8988T (cell line): ENCODE data around the gene SLC20A1.
"Not testable (repeated sequence)": the region's sequence is repeated elsewhere in the genome, so short reads cannot be mapped to it uniquely, and the experiment has no call there.

ENCODE experiments used
- DNase-seq: peaks from one replicate; pipeline ENCODE4 v3.0.0; 2011

SLC20A1 gene

DNA sequence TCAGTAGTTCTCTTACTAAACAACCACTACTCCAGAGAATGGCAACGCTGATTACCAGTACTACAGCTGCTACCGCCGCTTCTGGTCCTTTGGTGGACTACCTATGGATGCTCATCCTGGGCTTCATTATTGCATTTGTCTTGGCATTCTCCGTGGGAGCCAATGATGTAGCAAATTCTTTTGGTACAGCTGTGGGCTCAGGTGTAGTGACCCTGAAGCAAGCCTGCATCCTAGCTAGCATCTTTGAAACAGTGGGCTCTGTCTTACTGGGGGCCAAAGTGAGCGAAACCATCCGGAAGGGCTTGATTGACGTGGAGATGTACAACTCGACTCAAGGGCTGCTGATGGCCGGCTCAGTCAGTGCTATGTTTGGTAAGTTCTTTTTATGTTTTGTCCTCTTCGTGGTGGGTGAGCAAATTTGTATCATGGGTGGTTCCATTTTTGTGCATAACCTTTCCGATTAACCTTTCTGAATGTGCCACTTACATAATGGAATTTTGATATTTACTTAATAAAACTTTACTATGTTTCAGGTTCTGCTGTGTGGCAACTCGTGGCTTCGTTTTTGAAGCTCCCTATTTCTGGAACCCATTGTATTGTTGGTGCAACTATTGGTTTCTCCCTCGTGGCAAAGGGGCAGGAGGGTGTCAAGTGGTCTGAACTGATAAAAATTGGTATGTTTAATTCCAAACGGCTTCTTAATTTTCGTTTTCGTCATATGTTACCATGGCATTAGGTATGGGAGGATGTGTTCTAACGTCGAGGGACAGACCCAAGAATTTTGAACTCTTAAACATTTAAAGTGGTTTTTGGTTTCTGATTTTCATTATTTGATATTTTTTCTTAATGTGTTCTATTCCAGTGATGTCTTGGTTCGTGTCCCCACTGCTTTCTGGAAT lies 1.3 kb downstream of the SLC20A1 start:
- no peak for DNase-seq

- no peak for DNase-seq
Measured at GRCh38 chr2:112648081-112648480, 2.3 kb downstream of the SLC20A1 start.

GRCh38 chr2:112656679-112657078 lies 10.9 kb downstream of the SLC20A1 start:
- no peak for DNase-seq

DNA sequence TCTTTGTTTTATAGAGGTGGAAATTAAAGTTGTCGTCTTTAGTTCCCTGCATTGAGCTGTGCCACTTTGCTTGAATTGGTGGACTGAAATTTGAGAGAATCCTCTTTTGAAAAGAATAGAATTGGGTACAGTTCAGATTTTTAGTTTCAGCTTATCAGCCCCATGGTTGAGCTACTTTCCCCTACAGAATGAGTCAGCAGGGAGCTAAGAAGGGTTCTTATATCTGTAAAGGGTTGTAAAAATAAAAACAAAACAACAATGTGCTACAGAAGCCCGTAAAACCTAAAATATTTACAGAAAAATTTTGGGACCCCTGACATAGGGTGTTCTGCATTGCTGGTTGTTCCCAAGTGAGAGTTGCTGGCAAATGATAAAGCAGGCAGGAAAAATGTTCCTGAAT lies 12.6 kb downstream of the SLC20A1 start:
- no peak for DNase-seq

- DNase-seq, result no peak
Measured at GRCh38 chr2:112658839-112659667, 13.3 kb downstream of the SLC20A1 start.

GRCh38 chr2:112660138-112660537 lies 14.4 kb downstream of the SLC20A1 start:
- DNase-seq, result no peak

GRCh38 chr2:112661656-112662305 lies 16.0 kb downstream of the SLC20A1 start:
- DNase-seq, result no peak

DNA sequence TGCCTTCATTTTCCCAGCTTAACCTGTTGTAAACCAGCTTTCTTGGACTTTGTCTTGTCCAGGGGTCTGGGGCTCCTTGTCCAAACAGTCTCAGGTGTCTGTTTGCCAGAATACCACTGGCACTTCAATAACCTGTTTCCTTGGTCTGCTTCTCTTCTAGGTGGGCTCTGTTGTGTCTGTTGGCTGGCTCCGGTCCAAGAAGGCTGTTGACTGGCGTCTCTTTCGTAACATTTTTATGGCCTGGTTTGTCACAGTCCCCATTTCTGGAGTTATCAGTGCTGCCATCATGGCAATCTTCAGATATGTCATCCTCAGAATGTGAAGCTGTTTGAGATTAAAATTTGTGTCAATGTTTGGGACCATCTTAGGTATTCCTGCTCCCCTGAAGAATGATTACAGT lies 17.0 kb downstream of the SLC20A1 start:
- no peak for DNase-seq

- no peak for DNase-seq
Measured at GRCh38 chr2:112664689-112665088, 18.9 kb downstream of the SLC20A1 start.

GRCh38 chr2:112665113-112665780 lies 19.5 kb downstream of the SLC20A1 start:
- DNase-seq, result no peak

DNA sequence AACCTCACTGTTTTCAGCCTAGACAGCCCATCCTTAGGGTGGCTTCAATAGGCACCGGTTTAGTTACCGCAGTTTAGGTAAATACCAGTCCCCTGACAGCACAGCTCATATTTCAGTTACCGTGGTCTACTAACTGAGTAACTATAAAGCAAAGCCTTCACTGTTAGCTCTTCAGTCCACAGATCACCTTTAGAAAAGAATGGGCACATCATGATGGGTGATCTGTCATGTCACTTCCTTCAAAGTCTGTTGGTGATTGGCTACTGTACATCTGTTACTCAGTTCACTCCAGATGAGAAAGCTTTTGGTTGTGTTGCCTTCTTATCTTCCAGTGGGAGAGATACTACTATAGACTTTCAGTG lies 21.0 kb downstream of the SLC20A1 start:
- DNase-seq, result no peak

- DNase-seq, result not testable (repeated sequence)
Measured at GRCh38 chr2:112667540-112667939, 21.8 kb downstream of the SLC20A1 start.

DNA sequence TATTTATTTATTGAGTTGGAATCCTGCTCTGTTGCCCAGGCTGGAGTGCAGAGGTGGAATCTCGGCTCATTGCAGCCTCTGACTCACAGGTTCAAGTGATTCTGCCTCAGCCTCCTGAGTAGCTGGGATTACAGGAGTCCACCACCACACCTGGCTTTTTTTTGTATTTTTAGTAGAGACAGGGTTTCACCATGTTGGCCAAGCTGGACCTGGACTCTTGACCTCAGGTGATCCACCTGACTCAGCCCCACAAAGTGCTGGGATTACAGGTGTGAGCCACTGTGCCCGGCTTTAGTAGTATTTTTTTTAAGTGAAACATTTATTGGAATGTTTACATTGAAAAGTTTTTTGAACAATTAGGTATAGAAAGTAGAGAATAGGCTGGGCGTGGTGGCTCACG lies 23.9 kb downstream of the SLC20A1 start:
- DNase-seq, result no peak

- no peak for DNase-seq
Measured at GRCh38 chr2:112670252-112671022, 24.7 kb downstream of the SLC20A1 start.

- DNase-seq, result no peak
Measured at GRCh38 chr2:112671801-112672200, 26.1 kb downstream of the SLC20A1 start.

DNA sequence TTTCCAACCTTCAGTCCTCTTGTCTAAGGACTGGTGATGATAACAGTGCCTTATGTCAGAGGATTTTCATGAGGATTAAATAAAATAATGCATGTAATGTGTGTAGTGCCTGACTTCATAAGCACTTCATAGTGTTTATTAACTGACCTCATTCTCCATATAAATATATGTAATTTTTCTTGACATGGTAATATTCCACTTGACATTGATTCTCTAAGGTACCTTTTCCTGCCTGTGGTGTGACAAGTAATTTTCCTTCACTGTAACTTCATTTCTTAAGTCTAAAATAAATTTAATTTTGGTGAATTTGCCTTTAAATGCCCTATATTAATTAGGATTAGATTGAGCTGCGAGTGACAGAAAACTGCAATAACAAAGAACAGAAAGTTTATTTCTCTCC lies 27.3 kb downstream of the SLC20A1 start:
- DNase-seq, result no peak

GRCh38 chr2:112674229-112674628 lies 28.5 kb downstream of the SLC20A1 start:
- DNase-seq, result no peak

DNA sequence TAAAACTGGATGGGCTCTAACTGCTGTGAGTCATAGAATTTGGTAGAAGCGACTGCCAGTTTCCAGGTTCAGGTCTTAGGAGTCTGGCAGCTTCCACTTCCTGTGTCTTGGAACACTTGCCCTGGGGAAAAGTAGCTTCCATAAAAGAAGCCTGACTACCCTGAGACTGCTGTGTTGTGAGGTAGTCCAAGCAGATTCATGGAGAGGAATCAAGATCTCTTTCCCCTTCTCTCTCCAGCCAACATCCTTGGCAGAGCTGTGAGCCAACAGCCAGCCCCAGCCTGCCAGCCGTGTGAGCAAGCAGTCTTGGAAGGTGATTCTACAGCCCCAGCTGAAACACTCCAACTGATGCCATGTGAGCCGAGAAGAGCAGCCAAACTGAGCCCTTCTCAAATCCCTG lies 33.7 kb downstream of the SLC20A1 start:
- DNase-seq, result no peak

- no peak for DNase-seq
Measured at GRCh38 chr2:112680666-112681101, 34.9 kb downstream of the SLC20A1 start.

- DNase-seq, result no peak
Measured at GRCh38 chr2:112682101-112682500, 36.4 kb downstream of the SLC20A1 start.

DNA sequence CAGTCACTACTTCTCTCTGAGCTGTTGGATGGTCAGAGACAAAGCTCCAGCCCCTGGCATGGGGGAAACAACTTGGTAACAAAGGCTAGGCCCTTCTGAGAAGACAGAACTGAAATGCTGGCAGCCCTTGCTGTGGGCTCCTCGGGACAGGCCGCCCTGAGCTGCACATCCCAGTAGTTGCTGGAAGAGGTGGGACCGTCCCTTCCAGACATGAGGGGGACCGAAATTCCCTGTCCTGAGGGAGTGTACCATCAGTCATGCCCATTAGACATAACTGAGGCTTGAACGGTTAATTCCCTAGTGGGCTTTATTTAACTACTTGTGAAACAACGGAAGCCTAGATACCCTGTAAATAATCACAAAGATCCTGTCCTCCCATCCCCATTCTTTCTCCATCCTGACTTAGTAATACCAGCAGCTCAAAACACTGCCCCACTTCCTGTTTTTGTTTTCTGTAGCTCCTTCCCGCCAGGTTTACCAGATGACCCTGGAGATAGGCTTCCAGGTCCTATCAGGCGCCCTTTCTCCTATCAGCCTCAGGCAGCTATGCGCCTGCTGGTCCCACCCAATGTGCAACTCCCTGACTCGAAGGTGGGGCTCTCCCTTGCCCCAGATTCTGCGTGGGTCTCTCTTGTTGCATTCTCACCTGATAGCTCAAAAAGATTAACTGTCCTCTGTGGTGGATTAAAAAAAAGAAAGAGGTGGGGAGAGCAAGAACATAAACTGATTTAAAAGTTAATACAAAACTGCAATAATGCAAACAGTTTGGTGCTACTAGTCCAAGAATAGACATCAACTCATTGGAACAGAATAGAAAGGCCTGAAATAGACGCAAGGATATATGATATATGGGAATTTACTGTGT lies 38.0 kb downstream of the SLC20A1 start:
- DNase-seq, result no peak
